ENCODE results near the gene EFCAB7.

EFCAB7 gene

DNA sequence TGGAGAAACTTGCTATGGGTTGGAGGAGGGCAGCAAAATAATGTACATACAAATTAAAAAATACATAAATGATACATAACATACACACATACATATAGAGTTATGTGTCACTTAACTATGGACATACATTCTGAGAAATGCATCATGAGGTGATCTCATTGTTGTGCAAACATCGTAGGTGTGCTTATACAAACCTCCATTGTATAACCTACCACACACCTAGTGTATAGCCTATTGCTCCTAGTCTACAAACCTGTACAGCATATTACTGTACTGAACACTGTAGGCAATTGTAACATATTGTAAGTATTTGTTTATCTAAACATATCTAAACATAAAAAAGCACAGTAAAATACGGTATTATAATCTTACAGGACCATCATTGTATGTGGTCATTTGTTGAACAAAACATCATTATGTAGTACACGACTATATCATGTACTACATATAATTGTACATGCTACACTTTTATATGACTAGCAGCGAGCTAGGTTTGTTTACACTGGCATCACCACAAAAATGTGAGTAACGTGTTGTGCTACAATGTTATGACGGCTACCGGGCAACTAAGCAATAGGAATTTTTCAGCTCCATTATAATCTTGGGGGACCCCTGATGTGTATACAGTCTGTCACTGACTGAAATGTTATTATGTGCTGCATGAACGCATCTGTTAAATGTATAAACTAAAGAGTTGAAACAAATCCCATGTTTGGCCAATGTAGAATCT lies 35.8 kb upstream of the EFCAB7 start:
- TF ChIP-seq SIN3A (IDR thresholded peaks at IDR 0.05; ENCODE audit: borderline replicate concordance, insufficient read depth, low read length): no peak
- TF ChIP-seq FOXP2 (optimal IDR thresholded peaks at IDR 0.05; ENCODE audit: borderline replicate concordance, extremely low read depth, extremely low read length, insufficient read depth): no peak
- TF ChIP-seq POLR2AphosphoS5 (IDR thresholded peaks at IDR 0.05; ENCODE audit: low read depth, low read length): no peak
- TF ChIP-seq, protein P1, sequence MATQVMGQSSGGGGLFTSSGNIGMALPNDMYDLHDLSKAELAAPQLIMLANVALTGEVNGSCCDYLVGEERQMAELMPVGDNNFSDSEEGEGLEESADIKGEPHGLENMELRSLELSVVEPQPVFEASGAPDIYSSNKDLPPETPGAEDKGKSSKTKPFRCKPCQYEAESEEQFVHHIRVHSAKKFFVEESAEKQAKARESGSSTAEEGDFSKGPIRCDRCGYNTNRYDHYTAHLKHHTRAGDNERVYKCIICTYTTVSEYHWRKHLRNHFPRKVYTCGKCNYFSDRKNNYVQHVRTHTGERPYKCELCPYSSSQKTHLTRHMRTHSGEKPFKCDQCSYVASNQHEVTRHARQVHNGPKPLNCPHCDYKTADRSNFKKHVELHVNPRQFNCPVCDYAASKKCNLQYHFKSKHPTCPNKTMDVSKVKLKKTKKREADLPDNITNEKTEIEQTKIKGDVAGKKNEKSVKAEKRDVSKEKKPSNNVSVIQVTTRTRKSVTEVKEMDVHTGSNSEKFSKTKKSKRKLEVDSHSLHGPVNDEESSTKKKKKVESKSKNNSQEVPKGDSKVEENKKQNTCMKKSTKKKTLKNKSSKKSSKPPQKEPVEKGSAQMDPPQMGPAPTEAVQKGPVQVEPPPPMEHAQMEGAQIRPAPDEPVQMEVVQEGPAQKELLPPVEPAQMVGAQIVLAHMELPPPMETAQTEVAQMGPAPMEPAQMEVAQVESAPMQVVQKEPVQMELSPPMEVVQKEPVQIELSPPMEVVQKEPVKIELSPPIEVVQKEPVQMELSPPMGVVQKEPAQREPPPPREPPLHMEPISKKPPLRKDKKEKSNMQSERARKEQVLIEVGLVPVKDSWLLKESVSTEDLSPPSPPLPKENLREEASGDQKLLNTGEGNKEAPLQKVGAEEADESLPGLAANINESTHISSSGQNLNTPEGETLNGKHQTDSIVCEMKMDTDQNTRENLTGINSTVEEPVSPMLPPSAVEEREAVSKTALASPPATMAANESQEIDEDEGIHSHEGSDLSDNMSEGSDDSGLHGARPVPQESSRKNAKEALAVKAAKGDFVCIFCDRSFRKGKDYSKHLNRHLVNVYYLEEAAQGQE (IDR thresholded peaks at IDR 0.05; ENCODE audit: insufficient read depth in 1 of 2, low read depth in 2 of 2, low read length in 2 of 2): no peak
- no peak for TF ChIP-seq TAF1 (IDR thresholded peaks at IDR 0.05; ENCODE audit: borderline replicate concordance, insufficient read depth, low read length)

DNA sequence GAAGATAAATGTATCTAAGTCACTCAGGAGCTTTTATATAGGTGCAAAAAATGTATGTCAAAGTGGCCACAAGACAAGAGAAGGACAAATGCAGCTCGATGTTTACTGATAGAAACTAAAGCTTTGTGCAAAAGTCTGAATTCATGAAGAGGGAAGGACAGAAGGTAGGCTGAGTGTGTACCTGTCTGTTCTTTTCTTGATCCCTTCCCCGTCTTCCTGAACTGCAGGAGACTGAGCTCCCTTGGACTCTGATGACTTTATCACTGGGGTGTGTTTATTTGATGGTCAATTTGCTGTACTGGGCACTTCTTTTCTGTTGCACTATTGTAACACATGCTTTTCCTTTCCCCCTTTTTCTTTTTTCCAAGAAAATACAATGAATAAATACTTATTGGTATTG lies 25.7 kb upstream of the EFCAB7 start:
- no peak for TF ChIP-seq FOXP2 (optimal IDR thresholded peaks at IDR 0.05; ENCODE audit: borderline replicate concordance, extremely low read depth, extremely low read length, insufficient read depth)

DNA sequence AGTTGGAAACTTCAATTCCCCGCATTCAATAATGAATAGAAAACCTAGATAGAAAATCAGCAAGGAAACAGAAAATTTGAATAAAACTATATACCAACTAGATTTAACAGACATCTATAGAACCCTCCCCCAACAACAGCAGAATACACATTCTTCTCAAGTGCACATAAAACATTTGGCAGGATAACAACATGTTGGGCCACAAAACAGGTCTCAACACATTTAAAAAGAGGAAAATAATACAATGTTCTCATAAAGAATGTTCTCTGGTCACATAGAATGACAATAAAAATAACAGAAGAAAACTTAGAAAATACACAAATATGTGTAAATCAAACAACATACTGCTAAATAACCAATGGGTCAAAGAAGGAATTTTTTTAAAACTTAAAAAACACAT lies 25.2 kb upstream of the EFCAB7 start:
- no peak for TF ChIP-seq POLR2AphosphoS5 (IDR thresholded peaks at IDR 0.05; ENCODE audit: low read depth, low read length)

DNA sequence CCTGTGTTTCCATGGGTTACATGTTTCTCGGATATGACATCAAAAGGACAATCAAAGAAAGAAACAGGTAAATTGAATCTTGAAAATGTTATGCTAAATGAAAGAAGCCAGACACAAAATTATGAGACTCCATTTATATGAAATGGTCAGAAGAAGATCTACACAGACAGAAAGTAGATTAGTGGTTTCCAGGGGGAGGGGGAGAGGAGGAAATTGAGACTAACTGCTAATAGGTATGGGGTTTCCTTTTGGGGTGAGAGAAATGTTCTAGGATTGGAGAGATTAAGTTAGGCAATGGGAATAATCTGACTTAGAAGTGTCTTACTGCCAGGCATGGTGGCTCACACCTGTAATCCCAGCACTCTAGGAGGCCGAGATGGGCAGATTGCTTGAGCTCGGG lies 22.1 kb upstream of the EFCAB7 start:
- no peak for TF ChIP-seq FOXP2 (optimal IDR thresholded peaks at IDR 0.05; ENCODE audit: borderline replicate concordance, extremely low read depth, extremely low read length, insufficient read depth)
- TF ChIP-seq TAF1 (IDR thresholded peaks at IDR 0.05; ENCODE audit: borderline replicate concordance, insufficient read depth, low read length): no peak
- TF ChIP-seq, protein P1 (IDR thresholded peaks at IDR 0.05; ENCODE audit: insufficient read depth in 1 of 2, low read depth in 2 of 2, low read length in 2 of 2): no peak
- no peak for TF ChIP-seq POLR2AphosphoS5 (IDR thresholded peaks at IDR 0.05; ENCODE audit: low read depth, low read length)
- no peak for TF ChIP-seq SIN3A (IDR thresholded peaks at IDR 0.05; ENCODE audit: borderline replicate concordance, insufficient read depth, low read length)

DNA sequence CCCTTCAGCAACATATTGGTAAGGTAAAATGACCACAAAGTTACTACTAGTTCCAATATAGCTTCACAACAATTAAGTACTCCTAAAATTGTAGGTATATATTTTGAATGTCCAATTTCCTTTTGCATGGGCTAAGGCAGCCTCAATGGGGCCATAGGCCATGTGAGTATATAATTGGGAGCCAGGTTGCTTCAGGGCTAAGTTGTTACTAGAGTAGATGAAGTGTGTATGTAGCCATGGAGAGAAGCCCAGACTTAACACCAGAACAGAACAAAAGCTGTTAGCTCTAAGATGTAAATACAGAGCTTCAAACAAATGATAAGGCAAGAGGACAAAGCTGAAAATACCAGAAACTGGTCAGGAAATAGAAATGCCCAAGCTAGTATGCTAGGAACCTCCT lies 16.5 kb upstream of the EFCAB7 start:
- TF ChIP-seq SIN3A (IDR thresholded peaks at IDR 0.05; ENCODE audit: borderline replicate concordance, insufficient read depth, low read length) (no peak), TAF1 (IDR thresholded peaks at IDR 0.05; ENCODE audit: borderline replicate concordance, insufficient read depth, low read length) (no peak), POLR2AphosphoS5 (IDR thresholded peaks at IDR 0.05; ENCODE audit: low read depth, low read length) (no peak), FOXP2 (optimal IDR thresholded peaks at IDR 0.05; ENCODE audit: borderline replicate concordance, extremely low read depth, extremely low read length, insufficient read depth) (no peak)
- TF ChIP-seq, protein P1 (IDR thresholded peaks at IDR 0.05; ENCODE audit: insufficient read depth in 1 of 2, low read depth in 2 of 2, low read length in 2 of 2): no peak

DNA sequence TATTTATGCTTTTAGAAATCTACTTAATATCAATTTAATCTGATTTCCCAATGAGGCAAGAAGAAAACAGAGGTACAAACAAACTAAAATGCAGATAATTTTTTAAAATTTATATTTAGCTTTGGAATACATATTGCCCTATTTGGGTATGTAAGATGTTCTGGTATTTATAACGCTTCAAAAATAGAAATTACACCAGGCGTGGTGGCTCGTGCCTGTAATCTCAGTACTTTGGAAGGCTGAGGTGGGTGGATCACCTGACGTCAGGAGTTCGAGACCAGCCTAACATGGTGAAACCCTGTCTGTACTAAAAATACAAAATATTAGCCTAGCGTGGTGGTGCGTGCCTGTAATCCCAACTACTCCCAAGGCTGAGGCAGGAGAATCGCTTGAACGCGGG lies 13.6 kb upstream of the EFCAB7 start:
- no peak for TF ChIP-seq FOXP2 (optimal IDR thresholded peaks at IDR 0.05; ENCODE audit: borderline replicate concordance, extremely low read depth, extremely low read length, insufficient read depth)
- no peak for TF ChIP-seq TAF1 (IDR thresholded peaks at IDR 0.05; ENCODE audit: borderline replicate concordance, insufficient read depth, low read length)
- no peak for TF ChIP-seq SIN3A (IDR thresholded peaks at IDR 0.05; ENCODE audit: borderline replicate concordance, insufficient read depth, low read length)
- TF ChIP-seq, protein P1 (IDR thresholded peaks at IDR 0.05; ENCODE audit: insufficient read depth in 1 of 2, low read depth in 2 of 2, low read length in 2 of 2): no peak
- no peak for TF ChIP-seq POLR2AphosphoS5 (IDR thresholded peaks at IDR 0.05; ENCODE audit: low read depth, low read length)
